Measurements from ENCODE around the gene TMEM145. TPM values are rescaled to one million over a fixed set of nuclear protein-coding genes. Genes with fewer than 3 reads are reported as not detected.

The TMEM145 gene
- total and polyA plus RNA-seq, 9 of the 15 experiments (the other 6 are each of a cell fraction or from before 2014, with no cell fraction given), result 0.80 to 5.5 (median 1.9) TPM; not detected in 3

GRCh38 chr19:42293948-42294347 lies 19.2 kb upstream of the TMEM145 start:
- peaks cover 85% of the 10 kb centered on the region; the same call in 2 of the 3 replicates for H3K36me3 ChIP-seq (ENCODE audit: control insufficient read depth, insufficient read depth, low read length)
- POLR2A ChIA-PET, result interaction anchor here (0.7 to 1.4 kb wide), 4 partner anchors 8 to 150 kb away, joined by 3 to 5 read pairs (median 4); partner anchors contain the start of genes PAFAH1B3 and PRR19
- H3K79me2 ChIP-seq (ENCODE audit: control insufficient read depth, insufficient read depth, low read length), result no peaks in the 10 kb centered on the region
- intact Hi-C loops (cut with micrococcal nuclease), result no loop called here
- peak overlapping the region in 1 of 2 experiments; percentile 36; a peak in 1 of 4 replicates for H3K9ac ChIP-seq (ENCODE audit: insufficient read depth in 1 of 2, low read depth in 2 of 2, low read length in 2 of 2)
- peaks cover 0 to 64% of the 10 kb centered on the region in 2 experiments; a peak in 3 of 5 replicates for H3K4me1 ChIP-seq (replicated peaks in 1 of 2; ENCODE audit: control insufficient read depth in 2 of 2, insufficient read depth in 2 of 2, low read length in 2 of 2)
- FAIRE-seq, result no peak
- H2AFZ ChIP-seq (ENCODE audit: low read depth, low read length), result no peak overlapping the region
- H3K27ac ChIP-seq (ENCODE audit: extremely low read depth, low read depth, low read length), result no peak overlapping the region
- BruUV-seq (replicated peaks), result no TSS peak
- 91% methylated on average over 15 of the region's 15 CpGs for WGBS (ENCODE audit: insufficient coverage, low coverage, missing lambda C conversion rate)
- CTCF ChIA-PET (ENCODE audit: low intra/inter-chr PET ratio), result no interaction called here
- no peak overlapping the region for H3K4me2 ChIP-seq (ENCODE audit: insufficient read depth, low read length)
- ATAC-seq, result no peak
- no peak overlapping the region for H3K4me3 ChIP-seq
- TF ChIP-seq POLR2G (IDR thresholded peaks at IDR 0.05; ENCODE audit: low read depth, low read length) (peak; percentile 44), MAFF (IDR thresholded peaks at IDR 0.05; ENCODE audit: low read length) (no peak), ZBTB7A (IDR thresholded peaks at IDR 0.05; ENCODE audit: borderline replicate concordance, control insufficient read depth, low read depth, low read length) (0 out of 2 replicates have a peak, but pooled peaks have one; percentile 15)
- TF ChIP-seq, protein P1, sequence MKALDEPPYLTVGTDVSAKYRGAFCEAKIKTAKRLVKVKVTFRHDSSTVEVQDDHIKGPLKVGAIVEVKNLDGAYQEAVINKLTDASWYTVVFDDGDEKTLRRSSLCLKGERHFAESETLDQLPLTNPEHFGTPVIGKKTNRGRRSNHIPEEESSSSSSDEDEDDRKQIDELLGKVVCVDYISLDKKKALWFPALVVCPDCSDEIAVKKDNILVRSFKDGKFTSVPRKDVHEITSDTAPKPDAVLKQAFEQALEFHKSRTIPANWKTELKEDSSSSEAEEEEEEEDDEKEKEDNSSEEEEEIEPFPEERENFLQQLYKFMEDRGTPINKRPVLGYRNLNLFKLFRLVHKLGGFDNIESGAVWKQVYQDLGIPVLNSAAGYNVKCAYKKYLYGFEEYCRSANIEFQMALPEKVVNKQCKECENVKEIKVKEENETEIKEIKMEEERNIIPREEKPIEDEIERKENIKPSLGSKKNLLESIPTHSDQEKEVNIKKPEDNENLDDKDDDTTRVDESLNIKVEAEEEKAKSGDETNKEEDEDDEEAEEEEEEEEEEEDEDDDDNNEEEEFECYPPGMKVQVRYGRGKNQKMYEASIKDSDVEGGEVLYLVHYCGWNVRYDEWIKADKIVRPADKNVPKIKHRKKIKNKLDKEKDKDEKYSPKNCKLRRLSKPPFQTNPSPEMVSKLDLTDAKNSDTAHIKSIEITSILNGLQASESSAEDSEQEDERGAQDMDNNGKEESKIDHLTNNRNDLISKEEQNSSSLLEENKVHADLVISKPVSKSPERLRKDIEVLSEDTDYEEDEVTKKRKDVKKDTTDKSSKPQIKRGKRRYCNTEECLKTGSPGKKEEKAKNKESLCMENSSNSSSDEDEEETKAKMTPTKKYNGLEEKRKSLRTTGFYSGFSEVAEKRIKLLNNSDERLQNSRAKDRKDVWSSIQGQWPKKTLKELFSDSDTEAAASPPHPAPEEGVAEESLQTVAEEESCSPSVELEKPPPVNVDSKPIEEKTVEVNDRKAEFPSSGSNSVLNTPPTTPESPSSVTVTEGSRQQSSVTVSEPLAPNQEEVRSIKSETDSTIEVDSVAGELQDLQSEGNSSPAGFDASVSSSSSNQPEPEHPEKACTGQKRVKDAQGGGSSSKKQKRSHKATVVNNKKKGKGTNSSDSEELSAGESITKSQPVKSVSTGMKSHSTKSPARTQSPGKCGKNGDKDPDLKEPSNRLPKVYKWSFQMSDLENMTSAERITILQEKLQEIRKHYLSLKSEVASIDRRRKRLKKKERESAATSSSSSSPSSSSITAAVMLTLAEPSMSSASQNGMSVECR (CRISPR knock-in tag; IDR thresholded peaks at IDR 0.05), result no peak
- in situ Hi-C loops (cut with MboI), result no loop called here
- no peak for DNase-seq (ENCODE audit: extremely low read depth in 1 of 4, low spot score in 3 of 4)
- no peaks in the 10 kb centered on the region for H3K9me1 ChIP-seq (ENCODE audit: control insufficient read depth, insufficient read depth, low read length)
- no peaks in the 10 kb centered on the region for H3K27me3 ChIP-seq (ENCODE audit: control insufficient read depth in 2 of 2, insufficient read depth in 2 of 2, low read length in 2 of 2)
- H3K9me3 ChIP-seq (replicated peaks; ENCODE audit: control insufficient read depth, insufficient read depth, low read depth, low read length), result no peaks in the 10 kb centered on the region
- peaks cover 7% of the 10 kb centered on the region; the same call in 1 of the 2 replicates for H4K20me1 ChIP-seq (replicated peaks; ENCODE audit: control insufficient read depth, insufficient read depth, low read length)

Measured in K562 (cell line).